Head of caudate nucleus (tissue), 42 donors: ENCODE data around the gene SKI.

Source experiments
- DNase-seq, 42 donors: peaks; one replicate each; pipeline versions ENCODE4 v3.0.0 to v3.0.0-alpha.2; 2020 to 2021; ENCODE audit warnings: mixed read lengths in 7 of 42
- intact Hi-C: fragments of 100-400 bp; cut with DNase I; formaldehyde crosslinking; loops from one replicate; pipeline ENCODE4 v1.15.0; 2022

Gene SKI

GRCh38 chr1:2228157-2228594 lies at the start of gene SKI:
SKI (plus strand) TSS chr1:2228319; CDS start chr1:2228767, 448 bp downstream.
- intact Hi-C loops: no loop called here
- no peak for DNase-seq

GRCh38 chr1:2178875-2179274 lies 49.2 kb upstream of the SKI start:
- intact Hi-C loops: no loop called here
- DNase-seq: no peak

- intact Hi-C loops: no loop called here
- DNase-seq: peak in 4 of 42 donors; percentile 22 to 55 (median 40)
Observed at GRCh38 chr1:2179283-2180013, 48.7 kb upstream of the SKI start.

GRCh38 chr1:2180297-2181245 lies 47.5 kb upstream of the SKI start:
- DNase-seq: no peak
- intact Hi-C loops: no loop called here

- no peak for DNase-seq
- intact Hi-C loops: no loop called here
Observed at GRCh38 chr1:2181271-2181670, 46.8 kb upstream of the SKI start.

- no peak for DNase-seq
- intact Hi-C loops: no loop called here
Observed at GRCh38 chr1:2181752-2182151, 46.4 kb upstream of the SKI start.

GRCh38 chr1:2182376-2182775 lies 45.7 kb upstream of the SKI start:
- intact Hi-C loops: no loop called here

GRCh38 chr1:2183937-2184334 lies 44.2 kb upstream of the SKI start:
- intact Hi-C loops: no loop called here
- DNase-seq: no peak

More at GRCh38 chr1:2182376-2182775, 45.7 kb upstream of the SKI start:
- no peak for DNase-seq

GRCh38 chr1:2184531-2184930 lies 43.6 kb upstream of the SKI start:
- DNase-seq: no peak
- intact Hi-C loops: no loop called here

- DNase-seq: no peak
- intact Hi-C loops: no loop called here
Observed at GRCh38 chr1:2184934-2185333, 43.2 kb upstream of the SKI start.

GRCh38 chr1:2185880-2186855 lies 42.0 kb upstream of the SKI start:
- intact Hi-C loops: no loop called here
- DNase-seq: no peak

- no peak for DNase-seq
- intact Hi-C loops: no loop called here
Observed at GRCh38 chr1:2186901-2187300, 41.2 kb upstream of the SKI start.

GRCh38 chr1:2187619-2188018 lies 40.5 kb upstream of the SKI start:
- intact Hi-C loops: no loop called here
- DNase-seq: no peak

GRCh38 chr1:2188336-2188735 lies 39.8 kb upstream of the SKI start:
- DNase-seq: no peak
- intact Hi-C loops: no loop called here

GRCh38 chr1:2189459-2190425 lies 38.4 kb upstream of the SKI start:
- intact Hi-C loops: no loop called here

GRCh38 chr1:2190491-2190976 lies 37.6 kb upstream of the SKI start:
- intact Hi-C loops: no loop called here
- DNase-seq: no peak

More at GRCh38 chr1:2189459-2190425, 38.4 kb upstream of the SKI start:
- peak; percentile 88 to 98 (median 95) for DNase-seq
